ENCODE results near the gene PARD3. TPM values are rescaled to one million over a fixed set of nuclear protein-coding genes. Genes with fewer than 3 reads are reported as not detected.

PARD3 gene
- total RNA-seq, 1 experiment from 2014 or later: 154 TPM

DNA sequence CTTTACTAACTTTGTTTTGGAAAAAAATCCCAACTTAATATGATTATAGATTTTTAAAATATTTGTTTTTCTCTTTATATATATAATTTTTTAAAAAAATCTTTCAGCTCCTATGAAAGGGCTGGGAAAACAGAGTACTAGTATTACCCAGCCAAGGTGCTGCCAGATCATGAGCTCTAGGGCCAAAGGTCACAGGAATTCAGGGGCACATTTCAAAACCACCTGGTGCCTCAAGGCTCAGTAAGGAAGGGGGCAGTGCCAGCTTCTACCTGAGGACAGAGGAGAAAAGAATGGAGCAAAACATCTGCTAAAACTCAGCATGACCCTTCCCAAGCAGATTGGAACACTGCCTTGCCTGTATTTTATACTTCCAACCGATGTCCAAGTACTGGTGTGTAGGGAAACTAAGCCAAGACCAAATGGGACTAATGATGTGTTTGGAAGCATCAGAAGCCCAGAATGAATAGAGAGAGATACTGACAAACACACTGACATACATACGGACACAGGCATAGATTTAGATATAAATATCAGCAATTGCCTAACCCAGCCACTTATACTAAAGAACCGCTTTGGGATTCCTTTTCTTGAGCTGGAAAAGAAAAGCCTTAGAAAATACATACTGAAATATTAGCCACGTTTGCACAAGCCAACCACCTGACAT is 667.3 kb downstream of the PARD3 start:
- TF ChIP-seq EZH2phosphoT487 (IDR thresholded peaks at IDR 0.05; ENCODE audit: borderline replicate concordance, low read length): no peak
- no peak for TF ChIP-seq EZH2 (IDR thresholded peaks at IDR 0.05; ENCODE audit: low read length, unreplicated experiment)
- TF ChIP-seq, protein P1, sequence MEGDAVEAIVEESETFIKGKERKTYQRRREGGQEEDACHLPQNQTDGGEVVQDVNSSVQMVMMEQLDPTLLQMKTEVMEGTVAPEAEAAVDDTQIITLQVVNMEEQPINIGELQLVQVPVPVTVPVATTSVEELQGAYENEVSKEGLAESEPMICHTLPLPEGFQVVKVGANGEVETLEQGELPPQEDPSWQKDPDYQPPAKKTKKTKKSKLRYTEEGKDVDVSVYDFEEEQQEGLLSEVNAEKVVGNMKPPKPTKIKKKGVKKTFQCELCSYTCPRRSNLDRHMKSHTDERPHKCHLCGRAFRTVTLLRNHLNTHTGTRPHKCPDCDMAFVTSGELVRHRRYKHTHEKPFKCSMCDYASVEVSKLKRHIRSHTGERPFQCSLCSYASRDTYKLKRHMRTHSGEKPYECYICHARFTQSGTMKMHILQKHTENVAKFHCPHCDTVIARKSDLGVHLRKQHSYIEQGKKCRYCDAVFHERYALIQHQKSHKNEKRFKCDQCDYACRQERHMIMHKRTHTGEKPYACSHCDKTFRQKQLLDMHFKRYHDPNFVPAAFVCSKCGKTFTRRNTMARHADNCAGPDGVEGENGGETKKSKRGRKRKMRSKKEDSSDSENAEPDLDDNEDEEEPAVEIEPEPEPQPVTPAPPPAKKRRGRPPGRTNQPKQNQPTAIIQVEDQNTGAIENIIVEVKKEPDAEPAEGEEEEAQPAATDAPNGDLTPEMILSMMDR (conservative IDR thresholded peaks at IDR 0.05; ENCODE audit: low read depth, low read length): no peak
- Histone ChIP-seq H3K36me3 (ENCODE audit: low read depth, low read length) (no peaks in the 10 kb centered on the region), H3K27me3 (ENCODE audit: low read length) (no peaks in the 10 kb centered on the region), H3K4me2 (ENCODE audit: low read length) (no peak overlapping the region), H3K9me2 (replicated peaks; ENCODE audit: low read length) (0 out of 2 replicates have a peak, but pooled peaks cover 4% of the 10 kb centered on the region), H3K9me3 (ENCODE audit: low read length) (no peaks in the 10 kb centered on the region), H3K9ac (ENCODE audit: low read length) (no peak overlapping the region), H3K27ac (ENCODE audit: low read length) (no peak overlapping the region), H3K79me2 (ENCODE audit: low read length) (no peaks in the 10 kb centered on the region), H3K4me3 (ENCODE audit: low read length) (no peak overlapping the region), H3F3A (ENCODE audit: low read length, unreplicated experiment) (no peaks in the 10 kb centered on the region), H4K20me1 (ENCODE audit: low read length) (no peaks in the 10 kb centered on the region), H3K4me1 (ENCODE audit: insufficient read depth, low read length) (peaks cover 14% of the 10 kb centered on the region), H2AFZ (ENCODE audit: low read length) (no peak overlapping the region)
- intact Hi-C loops (cut with micrococcal nuclease): no loop called here
- ATAC-seq (no peak), DNase-seq (no peak)
- ChIA-PET POLR2A (ENCODE audit: unreplicated experiment) (interaction anchor here (0.6 kb wide), 1 partner anchor 352 kb away, joined by 3 read pairs; no protein-coding TSS in a partner anchor), CTCF (no interaction called here)
- no TSS peak for BruUV-seq (replicated peaks)

DNA sequence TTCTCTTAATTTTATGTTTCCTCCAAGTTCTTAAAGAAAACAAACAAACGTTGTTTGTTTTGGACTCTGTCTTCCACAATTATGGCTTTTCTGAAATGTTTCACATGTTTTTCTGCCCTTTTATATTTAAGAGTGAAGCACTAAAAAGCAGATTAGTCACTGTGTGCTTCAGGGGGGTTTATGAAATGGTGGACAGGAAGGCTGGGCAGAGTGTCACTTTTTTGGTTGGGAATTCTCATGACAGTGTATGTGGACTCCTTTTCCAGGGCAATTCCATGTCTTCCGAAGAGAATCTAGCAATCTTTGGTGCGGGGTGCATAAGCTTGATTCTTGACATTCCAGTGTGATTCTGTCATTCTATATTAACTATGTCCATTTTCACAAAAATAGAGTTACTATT is 669.4 kb downstream of the PARD3 start:
- CTCF ChIA-PET: interaction anchor here (0.6 kb wide), 1 partner anchor 95 kb away, joined by 3 read pairs; no protein-coding TSS in a partner anchor
- Histone ChIP-seq H3K4me3 (ENCODE audit: low read length) (no peak overlapping the region), H3K79me2 (ENCODE audit: low read length) (no peaks in the 10 kb centered on the region), H3K4me2 (ENCODE audit: low read length) (peak overlapping the region; percentile 13), H3K9me2 (replicated peaks; ENCODE audit: low read length) (0 out of 2 replicates have a peak, but pooled peaks cover 4% of the 10 kb centered on the region), H3K9me3 (ENCODE audit: low read length) (no peaks in the 10 kb centered on the region), H3K27ac (ENCODE audit: low read length) (peak overlapping the region; percentile 5), H3K9ac (ENCODE audit: low read length) (peak overlapping the region; percentile 0; the same call in 1 of the 2 replicates), H3K27me3 (ENCODE audit: low read length) (no peaks in the 10 kb centered on the region), H3F3A (ENCODE audit: low read length, unreplicated experiment) (no peaks in the 10 kb centered on the region), H2AFZ (ENCODE audit: low read length) (peak overlapping the region; percentile 9), H3K36me3 (ENCODE audit: low read depth, low read length) (no peaks in the 10 kb centered on the region), H3K4me1 (ENCODE audit: insufficient read depth, low read length) (peaks cover 14% of the 10 kb centered on the region), H4K20me1 (ENCODE audit: low read length) (no peaks in the 10 kb centered on the region)
- ATAC-seq: peak; percentile 93
- TF ChIP-seq, protein P1 (conservative IDR thresholded peaks at IDR 0.05; ENCODE audit: low read depth, low read length): no peak
- no peak for TF ChIP-seq EZH2 (IDR thresholded peaks at IDR 0.05; ENCODE audit: low read length, unreplicated experiment)
- no peak for TF ChIP-seq EZH2phosphoT487 (IDR thresholded peaks at IDR 0.05; ENCODE audit: borderline replicate concordance, low read length)
- no TSS peak for BruUV-seq (replicated peaks)
- intact Hi-C loops (cut with micrococcal nuclease): no loop called here
- peak; percentile 72 for DNase-seq
- POLR2A ChIA-PET (ENCODE audit: unreplicated experiment): no interaction called here

DNA sequence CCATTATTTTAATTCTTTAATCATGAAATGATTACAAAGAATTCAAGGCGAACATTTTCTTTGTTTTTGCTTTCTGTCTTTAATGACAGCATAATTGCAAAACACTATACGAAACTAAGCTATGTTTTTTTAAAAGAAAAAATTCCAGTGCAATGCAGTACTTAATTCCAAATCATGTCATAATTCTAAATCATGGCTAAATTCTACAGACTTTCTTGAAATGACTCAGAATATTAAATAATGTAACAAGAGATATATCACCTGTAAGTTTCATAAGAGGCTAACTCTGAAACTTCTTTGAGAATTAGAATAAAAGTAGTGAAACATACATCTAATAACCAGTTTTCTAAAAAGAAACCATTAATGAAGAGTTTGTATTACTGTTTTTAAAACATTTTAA is 671.6 kb downstream of the PARD3 start:
- H3K9ac ChIP-seq (ENCODE audit: low read length): no peak overlapping the region
- H3K36me3 ChIP-seq (ENCODE audit: low read depth, low read length): no peaks in the 10 kb centered on the region
- no peak overlapping the region for H3K4me2 ChIP-seq (ENCODE audit: low read length)
- H3K4me1 ChIP-seq (ENCODE audit: insufficient read depth, low read length): peaks cover 23% of the 10 kb centered on the region
- no peaks in the 10 kb centered on the region for H3K9me3 ChIP-seq (ENCODE audit: low read length)
- H3K27ac ChIP-seq (ENCODE audit: low read length): no peak overlapping the region
- intact Hi-C loops (cut with micrococcal nuclease): no loop called here
- ChIA-PET POLR2A (ENCODE audit: unreplicated experiment) (interaction anchor here (0.6 kb wide), 2 partner anchors 386 to 424 kb away, joined by 3 to 4 read pairs; no protein-coding TSS in a partner anchor), CTCF (no interaction called here)
- H3F3A ChIP-seq (ENCODE audit: low read length, unreplicated experiment): peaks cover 1% of the 10 kb centered on the region
- no peaks in the 10 kb centered on the region for H3K79me2 ChIP-seq (ENCODE audit: low read length)
- no peak overlapping the region for H2AFZ ChIP-seq (ENCODE audit: low read length)
- H3K4me3 ChIP-seq (ENCODE audit: low read length): no peak overlapping the region
- DNase-seq: no peak
- H3K27me3 ChIP-seq (ENCODE audit: low read length): no peaks in the 10 kb centered on the region
- H3K9me2 ChIP-seq (replicated peaks; ENCODE audit: low read length): 0 out of 2 replicates have a peak, but pooled peaks cover 4% of the 10 kb centered on the region
- ATAC-seq: no peak
- TF ChIP-seq EZH2phosphoT487 (IDR thresholded peaks at IDR 0.05; ENCODE audit: borderline replicate concordance, low read length) (no peak), EZH2 (IDR thresholded peaks at IDR 0.05; ENCODE audit: low read length, unreplicated experiment) (no peak)
- TF ChIP-seq, protein P1 (conservative IDR thresholded peaks at IDR 0.05; ENCODE audit: low read depth, low read length): no peak
- no TSS peak for BruUV-seq (replicated peaks)
- H4K20me1 ChIP-seq (ENCODE audit: low read length): no peaks in the 10 kb centered on the region
